Thyroid gland (tissue), 4 donors: ENCODE data around the gene DDIT4L. TPM values are rescaled to one million over a fixed set of nuclear protein-coding genes. Genes with fewer than 3 reads are reported as not detected.

Experiments
- DNase-seq, 2 donors: peaks; one replicate each; pipeline ENCODE4 v3.0.0-alpha.2; 2019
- H3K27ac ChIP-seq, 3 donors: fragments of 200-600 bp; sonication (generic); 1 replicate in 2 of 3; 2 replicates in 1 of 3; pipeline ENCODE4 v1.5.1; 2016 to 2019; ENCODE audit warnings: mild to moderate bottlenecking in 1 of 3, moderate library complexity in 1 of 3
- H3K27me3 ChIP-seq: fragments of 200-600 bp; sonication (generic); one replicate; pipeline ENCODE4 v1.5.1; 2019
- H3K36me3 ChIP-seq, 2 donors: fragments of 200-600 bp; sonication (generic); one replicate each; pipeline ENCODE4 v1.5.1; 2016 to 2019
- H3K4me1 ChIP-seq, 2 donors: fragments of 200-600 bp; sonication (generic); one replicate each; pipeline ENCODE4 v1.5.1; 2017 to 2019
- H3K4me3 ChIP-seq, 3 donors: fragments of 200-600 bp; sonication (generic); replicated peaks in 1 of 3; 1 replicate in 2 of 3; 2 replicates in 1 of 3; pipeline ENCODE4 v1.5.1; 2016; ENCODE audit warnings: mild to moderate bottlenecking in 1 of 3
- H3K9me3 ChIP-seq: fragments of 200-600 bp; sonication (generic); one replicate; pipeline ENCODE4 v1.5.1; 2017
- CTCF ChIP-seq, 6 experiments: fragments of 200-600 bp in 3 of 6; fragments of 450-650 bp in 3 of 6; sonication (generic) in 3 of 6; IDR thresholded peaks; one replicate each; pipeline ENCODE4 v1.5.1; 2016 to 2019; ENCODE audit warnings: antibody characterized with exemption in 6 of 6, mild to moderate bottlenecking in 2 of 6, inconsistent platforms in 1 of 6, moderate library complexity in 1 of 6
- POLR2A ChIP-seq, 2 donors: fragments of 450-650 bp; IDR thresholded peaks; one replicate each; pipeline ENCODE4 v1.6.1; 2017; ENCODE audit warnings: antibody characterized with exemption in 2 of 2, mild to moderate bottlenecking in 2 of 2, moderate library complexity in 1 of 2
- WGBS, 2 donors: methylation state at CpG; one replicate each; pipeline ENCODE4 v1.1.5; 2017; 5-methylcytosine and 5-hydroxymethylcytosine counted together
- intact Hi-C: fragments of 100-400 bp; cut with DNase I; formaldehyde crosslinking; loops from one replicate; pipeline ENCODE4 v1.15.1; 2023
- total RNA-seq, 4 donors: library from RNA; depleted of rRNA; stranded (reverse); fragments of >200 nt; gene quantifications; one replicate each; pipeline ENCODE4 v1.2.3, GENCODE V29; 2016

The DDIT4L gene
- total RNA-seq, 4 donors from 2014 or later, result 1.4 to 3.7 (median 1.6) TPM

- no peak for TF ChIP-seq CTCF (IDR thresholded peaks at IDR 0.05)
- TF ChIP-seq POLR2A (IDR thresholded peaks at IDR 0.05), result no peak
- Histone ChIP-seq H3K9me3 (no peaks in the 10 kb centered on the region), H3K36me3 (no peaks in the 10 kb centered on the region), H3K27me3 (no peaks in the 10 kb centered on the region), H3K27ac (no peak overlapping the region), H3K4me1 (peaks cover 5 to 9% of the 10 kb centered on the region in 2 donors), H3K4me3 (no peak overlapping the region)
- peak; percentile 28 to 32 for DNase-seq
- 27 to 31% methylated on average over 4 of the region's 4 CpGs for WGBS, 2 donors
- intact Hi-C loops, result no loop called here
Observed at GRCh38 chr4:100188829-100189228, 1.4 kb downstream of the DDIT4L start.

DNA sequence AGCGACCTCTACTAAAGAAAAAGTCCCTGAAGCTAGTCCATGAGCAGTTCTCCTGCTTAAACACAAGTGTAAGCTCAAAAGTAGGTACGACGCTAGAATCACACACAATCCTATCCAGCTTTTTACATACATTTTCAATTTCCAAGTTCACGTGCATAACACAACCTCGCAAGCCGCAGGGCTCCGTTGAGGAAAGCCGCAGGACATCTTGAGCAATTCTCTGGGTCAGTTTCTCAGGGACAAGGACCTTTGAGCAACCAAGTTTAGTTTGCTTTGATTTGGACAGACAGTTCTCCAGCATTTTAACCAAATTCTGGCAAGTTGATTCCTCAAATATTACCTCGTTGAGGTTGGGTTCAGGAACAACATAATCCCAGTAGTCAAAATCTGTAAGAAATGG, 2.5 kb downstream of the DDIT4L start:
- no peak overlapping the region for H3K4me3 ChIP-seq
- no peaks in the 10 kb centered on the region for H3K27me3 ChIP-seq
- peaks cover 5 to 9% of the 10 kb centered on the region in 2 donors for H3K4me1 ChIP-seq
- no peak for TF ChIP-seq POLR2A (IDR thresholded peaks at IDR 0.05)
- no peak for TF ChIP-seq CTCF (IDR thresholded peaks at IDR 0.05)
- H3K27ac ChIP-seq, result no peak overlapping the region
- H3K9me3 ChIP-seq, result no peaks in the 10 kb centered on the region
- 97 to 98% methylated on average over 9 of the region's 9 CpGs for WGBS, 2 donors
- DNase-seq, result no peak
- intact Hi-C loops, result no loop called here
- no peaks in the 10 kb centered on the region for H3K36me3 ChIP-seq

DNA sequence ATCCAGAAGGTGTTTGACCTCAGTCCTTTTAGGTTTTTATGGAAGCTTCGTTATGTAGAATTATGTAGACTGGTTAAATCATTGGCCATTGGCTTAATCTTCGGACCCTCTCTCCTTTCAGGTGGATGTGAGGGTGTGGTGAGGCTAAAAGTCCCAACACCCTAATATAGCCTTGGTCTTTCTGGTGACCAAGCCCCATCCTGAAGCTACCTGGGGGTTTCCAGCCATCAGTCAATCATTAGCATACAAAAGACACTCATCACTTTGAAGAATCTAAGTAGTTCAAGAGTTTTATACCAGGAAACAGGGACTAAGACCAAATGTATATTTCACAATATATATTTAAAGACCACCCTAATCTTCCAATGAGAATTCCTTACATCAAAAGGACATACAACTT, 5.5 kb downstream of the DDIT4L start:
- Histone ChIP-seq H3K9me3 (no peaks in the 10 kb centered on the region), H3K36me3 (no peaks in the 10 kb centered on the region), H3K27ac (no peak overlapping the region), H3K27me3 (no peaks in the 10 kb centered on the region), H3K4me3 (no peak overlapping the region), H3K4me1 (peaks cover 5 to 8% of the 10 kb centered on the region in 2 donors)
- DNase-seq, result no peak
- WGBS, 2 donors, result 94 to 100% methylated on average over 2 of the region's 2 CpGs
- intact Hi-C loops, result no loop called here
- TF ChIP-seq POLR2A (IDR thresholded peaks at IDR 0.05) (no peak), CTCF (IDR thresholded peaks at IDR 0.05) (no peak)

- Histone ChIP-seq H3K4me3 (no peak overlapping the region), H3K4me1 (no peaks in the 10 kb centered on the region), H3K27ac (no peak overlapping the region), H3K9me3 (no peaks in the 10 kb centered on the region), H3K36me3 (no peaks in the 10 kb centered on the region), H3K27me3 (no peaks in the 10 kb centered on the region)
- DNase-seq, result no peak
- TF ChIP-seq CTCF (IDR thresholded peaks at IDR 0.05) (no peak), POLR2A (IDR thresholded peaks at IDR 0.05) (no peak)
- intact Hi-C loops, result no loop called here
- 89 to 95% methylated on average over 1 of the region's 1 CpG for WGBS, 2 donors
Observed at GRCh38 chr4:100177855-100178254, 12.4 kb downstream of the DDIT4L start.

GRCh38 chr4:100177126-100177525, 13.1 kb downstream of the DDIT4L start:
- Histone ChIP-seq H3K27me3 (no peaks in the 10 kb centered on the region), H3K4me3 (no peak overlapping the region), H3K4me1 (no peaks in the 10 kb centered on the region), H3K9me3 (no peaks in the 10 kb centered on the region), H3K27ac (no peak overlapping the region), H3K36me3 (no peaks in the 10 kb centered on the region)
- TF ChIP-seq CTCF (IDR thresholded peaks at IDR 0.05) (no peak), POLR2A (IDR thresholded peaks at IDR 0.05) (no peak)
- intact Hi-C loops, result no loop called here
- DNase-seq, result no peak
